IPS-15b (cell line): ENCODE data around the gene SYTL3.
"Not testable (repeated sequence)": the region's sequence is repeated elsewhere in the genome, so short reads cannot be mapped to it uniquely, and the experiment has no call there.

Source experiments
- H3K27me3 ChIP-seq: one replicate; pipeline ENCODE4 v1.6.1; 2013; ENCODE audit warnings: low read length; ENCODE audit not compliant: control insufficient read depth, insufficient read depth
- H3K36me3 ChIP-seq: one replicate; pipeline ENCODE4 v1.6.1; 2013; ENCODE audit warnings: low read length; ENCODE audit not compliant: control insufficient read depth, insufficient read depth
- H3K4me1 ChIP-seq: one replicate; pipeline ENCODE4 v1.6.1; 2013; ENCODE audit warnings: mild to moderate bottlenecking, low read length; ENCODE audit not compliant: control insufficient read depth, insufficient read depth
- H3K4me3 ChIP-seq: one replicate; pipeline ENCODE4 v1.5.1; 2013; ENCODE audit warnings: low read depth, low read length
- H3K9ac ChIP-seq: one replicate; pipeline ENCODE4 v1.6.1; 2013; ENCODE audit warnings: low read depth, mild to moderate bottlenecking, low read length
- H3K9me3 ChIP-seq: one replicate; pipeline ENCODE4 v1.6.1; 2013; ENCODE audit warnings: mild to moderate bottlenecking, low read length; ENCODE audit not compliant: control insufficient read depth, insufficient read depth

The SYTL3 gene

DNA sequence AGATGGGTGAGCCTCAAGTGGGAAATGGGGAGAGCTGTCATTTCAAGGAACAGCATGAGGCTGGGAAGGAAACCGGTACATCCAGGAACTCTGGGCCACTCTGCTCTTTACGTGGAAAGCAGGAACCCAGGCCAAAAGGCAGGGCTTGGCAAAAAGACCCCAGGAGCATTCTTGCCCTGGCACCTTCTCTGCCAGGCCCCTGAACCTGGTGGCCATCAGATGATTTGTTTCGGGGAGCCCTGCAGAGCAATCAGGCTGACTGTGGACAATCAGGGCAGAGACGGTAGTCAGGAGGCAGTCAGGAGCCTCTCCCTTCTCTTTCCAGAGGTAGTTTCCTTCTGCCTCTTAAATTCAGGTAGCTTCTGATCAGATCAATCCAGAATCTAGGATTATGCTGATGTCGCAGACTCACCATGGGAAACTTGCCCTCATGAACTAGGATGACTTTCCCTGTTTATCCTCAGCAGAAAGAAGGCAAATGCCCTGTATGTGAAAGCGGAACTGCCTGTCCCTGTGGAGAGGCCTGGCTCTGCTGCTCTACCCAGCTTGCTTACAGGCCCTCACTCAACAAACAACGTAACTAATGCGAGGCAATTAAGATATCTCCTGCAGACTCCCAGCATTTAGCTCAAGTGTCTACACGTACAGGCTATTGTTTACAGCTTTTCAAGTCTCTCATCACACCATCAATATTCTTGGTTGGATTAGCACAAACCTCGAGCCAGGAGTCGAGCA is 132.7 kb downstream of the SYTL3 start:
- Histone ChIP-seq H3K36me3 (peaks cover 82% of the 10 kb centered on the region), H3K9ac (no peak overlapping the region)

GRCh38 chr6:158783167-158783450 is 133.3 kb downstream of the SYTL3 start:
- Histone ChIP-seq H3K4me1 (peaks cover 6% of the 10 kb centered on the region), H3K9ac (no peak overlapping the region), H3K36me3 (peaks cover 82% of the 10 kb centered on the region)

More for the DNA sequence above, 132.7 kb downstream of the SYTL3 start:
- Histone ChIP-seq H3K4me3 (no peak overlapping the region), H3K4me1 (peaks cover 6% of the 10 kb centered on the region), H3K9me3 (no peaks in the 10 kb centered on the region), H3K27me3 (no peaks in the 10 kb centered on the region)

DNA sequence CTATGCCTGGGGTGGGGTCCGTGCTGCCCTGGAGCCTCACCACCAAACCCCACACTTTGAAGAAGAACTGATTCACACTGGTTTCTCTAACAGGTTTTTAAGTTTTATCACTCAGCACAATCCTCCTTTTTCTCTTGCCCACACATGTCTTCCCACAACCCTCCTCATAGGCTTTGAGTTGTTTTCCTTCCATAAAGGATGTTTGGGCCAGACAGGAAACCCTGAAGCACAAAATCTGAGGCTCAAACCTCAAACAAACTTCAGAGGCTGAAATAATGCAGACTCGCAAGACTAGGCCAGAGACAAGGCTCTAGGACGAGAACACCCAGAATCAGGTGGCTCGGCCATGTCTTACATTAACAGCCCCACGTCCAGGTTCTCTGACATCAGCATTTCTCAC is 134.0 kb downstream of the SYTL3 start:
- H3K4me1 ChIP-seq = peaks cover 4% of the 10 kb centered on the region
- H3K4me3 ChIP-seq = no peak overlapping the region
- no peaks in the 10 kb centered on the region for H3K9me3 ChIP-seq
- no peaks in the 10 kb centered on the region for H3K27me3 ChIP-seq
- H3K36me3 ChIP-seq = peaks cover 82% of the 10 kb centered on the region
- H3K9ac ChIP-seq = no peak overlapping the region

More at GRCh38 chr6:158783167-158783450, 133.3 kb downstream of the SYTL3 start:
- Histone ChIP-seq H3K9me3 (no peaks in the 10 kb centered on the region), H3K27me3 (no peaks in the 10 kb centered on the region), H3K4me3 (no peak overlapping the region)

DNA sequence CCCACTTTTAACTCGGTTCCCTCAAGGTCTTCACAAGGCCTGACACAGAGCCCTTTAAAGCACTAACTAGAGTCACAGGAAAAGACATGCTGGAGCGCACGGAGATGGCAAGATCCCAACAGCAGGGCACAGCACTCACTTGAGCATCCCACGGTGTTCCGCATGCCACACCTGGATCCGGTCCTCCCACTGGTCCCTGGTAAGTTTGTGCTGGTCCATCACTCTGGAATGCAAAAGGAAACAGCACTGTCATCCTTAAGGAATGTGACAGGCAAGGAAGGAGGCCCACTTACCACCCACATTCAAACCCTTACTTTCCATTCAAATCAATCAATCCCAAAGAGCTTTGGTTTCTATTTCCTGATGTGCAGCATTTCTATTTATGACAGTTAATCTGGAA is 134.7 kb downstream of the SYTL3 start:
- peaks cover 83% of the 10 kb centered on the region for H3K36me3 ChIP-seq
- H3K9ac ChIP-seq = no peak overlapping the region
- peaks cover 4% of the 10 kb centered on the region for H3K4me1 ChIP-seq
- no peaks in the 10 kb centered on the region for H3K9me3 ChIP-seq
- no peaks in the 10 kb centered on the region for H3K27me3 ChIP-seq
- H3K4me3 ChIP-seq = no peak overlapping the region

DNA sequence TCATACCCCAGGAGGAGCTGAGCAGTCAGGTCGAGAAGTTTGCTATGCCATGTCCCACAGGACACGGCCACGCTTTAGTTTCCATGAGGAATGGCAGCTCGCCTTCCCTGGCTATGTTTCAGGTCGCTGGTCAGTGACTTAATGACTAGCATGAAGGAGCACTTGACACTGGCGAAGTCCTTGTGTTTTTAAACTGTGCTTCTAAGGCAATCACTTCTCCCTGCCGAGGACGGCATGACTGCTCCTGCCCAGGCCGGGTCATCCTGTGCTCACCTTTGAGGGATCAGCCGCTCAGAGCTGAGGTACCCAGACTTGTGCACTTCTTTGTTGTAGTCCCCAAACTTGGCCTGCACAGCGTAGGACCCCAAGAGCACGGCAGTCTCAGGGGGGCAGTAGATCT is 135.2 kb downstream of the SYTL3 start:
- Histone ChIP-seq H3K36me3 (peaks cover 79% of the 10 kb centered on the region), H3K9ac (no peak overlapping the region), H3K9me3 (no peaks in the 10 kb centered on the region), H3K4me3 (no peak overlapping the region), H3K27me3 (no peaks in the 10 kb centered on the region), H3K4me1 (peaks cover 4% of the 10 kb centered on the region)

- H3K27me3 ChIP-seq = no peaks in the 10 kb centered on the region
- peaks cover 4% of the 10 kb centered on the region for H3K4me1 ChIP-seq
- H3K4me3 ChIP-seq = no peak overlapping the region
- no peaks in the 10 kb centered on the region for H3K9me3 ChIP-seq
- no peak overlapping the region for H3K9ac ChIP-seq
- peaks cover 62% of the 10 kb centered on the region for H3K36me3 ChIP-seq
Measured at GRCh38 chr6:158786645-158787304, 136.9 kb downstream of the SYTL3 start.

GRCh38 chr6:158787395-158787794 is 137.5 kb downstream of the SYTL3 start:
- H3K4me3 ChIP-seq = no peak overlapping the region
- H3K27me3 ChIP-seq = no peaks in the 10 kb centered on the region
- H3K36me3 ChIP-seq = peaks cover 56% of the 10 kb centered on the region
- no peak overlapping the region for H3K9ac ChIP-seq
- H3K9me3 ChIP-seq = no peaks in the 10 kb centered on the region
- H3K4me1 ChIP-seq = peaks cover 3% of the 10 kb centered on the region

GRCh38 chr6:158789115-158789917 is 139.5 kb downstream of the SYTL3 start:
- H3K9me3 ChIP-seq = no peaks in the 10 kb centered on the region
- H3K4me3 ChIP-seq = no peak overlapping the region
- H3K36me3 ChIP-seq = peaks cover 37% of the 10 kb centered on the region
- peaks cover 4% of the 10 kb centered on the region for H3K4me1 ChIP-seq
- H3K27me3 ChIP-seq = no peaks in the 10 kb centered on the region
- H3K9ac ChIP-seq = no peak overlapping the region

DNA sequence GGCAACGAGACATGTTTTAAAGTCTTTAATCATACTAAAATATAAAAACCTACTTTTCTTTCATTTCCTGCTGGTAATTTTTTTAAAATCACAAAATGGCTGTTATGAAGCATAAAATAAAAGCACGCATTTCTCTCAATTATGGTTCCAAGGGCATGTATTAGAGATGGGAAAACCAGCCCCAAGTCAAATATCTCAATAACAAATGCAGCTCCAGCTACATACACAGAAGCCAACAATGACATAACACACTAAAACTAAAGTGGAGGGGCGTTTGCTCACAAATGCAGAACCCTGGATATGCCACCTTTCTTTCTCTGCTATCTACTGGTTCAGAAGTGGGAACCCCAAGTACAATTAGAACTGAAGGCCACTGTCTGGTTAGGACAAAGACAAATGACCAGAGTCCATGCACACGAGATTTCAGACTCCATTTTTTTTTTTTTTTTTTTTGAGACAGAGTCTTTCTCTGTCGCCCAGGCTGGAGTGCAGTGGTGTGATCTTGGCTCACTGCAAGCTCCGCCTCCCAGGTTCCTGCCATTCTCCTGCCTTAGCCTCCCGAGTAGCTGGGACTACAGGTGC is 141.5 kb downstream of the SYTL3 start:
- no peak overlapping the region for H3K4me3 ChIP-seq
- no peaks in the 10 kb centered on the region for H3K9me3 ChIP-seq
- H3K27me3 ChIP-seq = no peaks in the 10 kb centered on the region
- H3K36me3 ChIP-seq = peaks cover 23% of the 10 kb centered on the region
- H3K9ac ChIP-seq = no peak overlapping the region
- peaks cover 16% of the 10 kb centered on the region for H3K4me1 ChIP-seq

DNA sequence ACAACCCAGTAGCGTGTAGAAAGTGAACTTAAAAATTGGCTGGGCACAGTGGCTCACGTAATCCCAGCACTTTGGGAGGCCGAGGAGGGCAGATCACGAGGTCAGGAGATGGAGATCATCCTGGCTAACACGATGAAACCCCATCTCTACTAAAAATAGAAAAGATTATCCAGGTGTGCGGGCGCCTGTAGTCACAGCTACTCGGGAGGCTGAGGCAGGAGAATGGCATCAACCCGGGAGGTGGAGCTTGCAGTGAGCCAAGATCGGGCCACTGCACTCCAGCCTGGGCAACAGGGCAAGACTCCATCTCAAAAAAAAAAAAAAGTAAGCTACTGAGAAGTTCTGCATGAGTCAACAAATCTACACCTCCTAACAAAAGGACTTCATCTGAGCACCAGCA is 142.7 kb downstream of the SYTL3 start:
- H3K27me3 ChIP-seq, H3K4me3 ChIP-seq, H3K9me3 ChIP-seq, H3K9ac ChIP-seq: not testable (repeated sequence)
- Histone ChIP-seq H3K4me1 (peaks cover 20% of the 10 kb centered on the region), H3K36me3 (peaks cover 12% of the 10 kb centered on the region)

DNA sequence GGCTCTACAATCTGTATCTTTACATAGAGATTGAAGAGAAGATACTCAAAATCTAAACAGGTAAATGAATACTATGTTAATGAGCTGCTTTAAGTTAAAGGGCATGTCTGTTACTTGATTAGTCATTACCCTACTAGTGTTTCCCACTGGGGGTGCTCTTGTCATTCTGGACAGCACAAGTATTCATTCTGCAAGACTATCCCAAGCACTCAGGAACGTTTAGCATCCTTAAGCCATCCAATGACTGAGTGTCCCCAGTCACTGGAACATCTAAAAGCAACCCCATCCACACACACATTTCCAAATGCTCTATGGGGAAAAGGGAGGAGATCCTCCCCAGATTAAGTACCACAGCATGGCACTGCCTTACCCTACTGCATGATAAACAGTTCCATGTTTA is 143.6 kb downstream of the SYTL3 start:
- Histone ChIP-seq H3K9ac (no peak overlapping the region), H3K27me3 (no peaks in the 10 kb centered on the region), H3K36me3 (peaks cover 3% of the 10 kb centered on the region), H3K9me3 (no peaks in the 10 kb centered on the region), H3K4me1 (peaks cover 24% of the 10 kb centered on the region), H3K4me3 (no peak overlapping the region)
